CD4-positive, alpha-beta T cell (primary cell): ENCODE measurements around the gene NPPA. TPM values are rescaled to one million over a fixed set of nuclear protein-coding genes. Genes with fewer than 3 reads are reported as not detected.

Experiments used
- ATAC-seq: fragments of 200-7000 bp; cut with Tn5 transposase; one replicate; pipeline ENCODE4 v1.10.0; 2022; ENCODE audit warnings: mild to moderate bottlenecking; ENCODE audit not compliant: poor library complexity
- CTCF ChIA-PET: fragments of 350-600 bp; sonication (Branson Sonifier 250); formaldehyde crosslinking; loops from one replicate; lab custom pipeline; 2021; ENCODE audit warnings: antibody characterized with exemption, inconsistent platforms; lab: Charles Lee
- POLR2A ChIA-PET: fragments of 350-600 bp; sonication (Branson Sonifier 250); formaldehyde crosslinking; loops from one replicate; lab custom pipeline; 2021; ENCODE audit warnings: antibody characterized with exemption, inconsistent platforms; lab: Charles Lee
- DNase-seq, 14 experiments: peaks; one replicate each; pipeline ENCODE4 v3.0.0-alpha.2; 2013 to 2020; ENCODE audit warnings: mixed read lengths in 2 of 14
- H3K27ac ChIP-seq, 2 donors: one replicate each; pipeline versions ENCODE4 v1.5.1 to v1.7.0; 2013; ENCODE audit warnings: low read length in 2 of 2, low read depth in 1 of 2, mild to moderate bottlenecking in 1 of 2
- H3K27me3 ChIP-seq, 2 experiments: 1 replicate in 1 of 2; 2 replicates in 1 of 2; pipeline versions ENCODE4 v1.6.1 to v1.7.0; 2013; ENCODE audit warnings: low read length in 2 of 2, control low read depth in 1 of 2, mild to moderate bottlenecking in 1 of 2, moderate library complexity in 1 of 2; ENCODE audit not compliant: insufficient read depth in 2 of 2, control insufficient read depth in 1 of 2
- H3K36me3 ChIP-seq: one replicate; pipeline ENCODE4 v1.6.1; 2013; ENCODE audit warnings: low read length, control low read depth; ENCODE audit not compliant: insufficient read depth
- H3K4me1 ChIP-seq: one replicate; pipeline ENCODE4 v1.6.1; 2013; ENCODE audit warnings: low read length, control low read depth; ENCODE audit not compliant: insufficient read depth
- H3K4me3 ChIP-seq: one replicate; pipeline ENCODE4 v1.5.1; 2013; ENCODE audit warnings: mild to moderate bottlenecking, low read length, moderate library complexity
- H3K9me3 ChIP-seq, 2 experiments: 1 replicate in 1 of 2; 2 replicates in 1 of 2; pipeline versions ENCODE4 v1.6.1 to v1.7.0; 2013; ENCODE audit warnings: low read length in 2 of 2, mild to moderate bottlenecking in 2 of 2, control low read depth in 1 of 2, moderate library complexity in 1 of 2; ENCODE audit not compliant: control insufficient read depth in 1 of 2, insufficient read depth in 1 of 2
- H3K27ac Mint-ChIP-seq: one replicate; pipeline ENCODE4 v1.8.0; 2020; ENCODE audit warnings: mixed read lengths
- H3K27me3 Mint-ChIP-seq: one replicate; pipeline ENCODE4 v1.8.0; 2021; ENCODE audit warnings: mixed read lengths
- H3K36me3 Mint-ChIP-seq: one replicate; pipeline ENCODE4 v1.8.0; 2021; ENCODE audit warnings: low read depth, mixed read lengths
- H3K4me1 Mint-ChIP-seq: one replicate; pipeline ENCODE4 v1.8.0; 2021; ENCODE audit warnings: low read depth, mixed read lengths
- H3K4me3 Mint-ChIP-seq: one replicate; pipeline ENCODE4 v1.8.0; 2020; ENCODE audit warnings: mild to moderate bottlenecking, mixed read lengths
- H3K9me3 Mint-ChIP-seq: one replicate; pipeline ENCODE4 v1.8.0; 2020; ENCODE audit warnings: mixed read lengths
- intact Hi-C, 2 experiments: fragments of 100-400 bp; cut with DNase I in 1 of 2; cut with micrococcal nuclease in 1 of 2; formaldehyde crosslinking; loops; one replicate each; pipeline versions ENCODE4 v1.15.1 to v1.9.0; 2023 to 2025; cut with DNase I, micrococcal nuclease
- total RNA-seq, 174 experiments: library from RNA in 2 of 174; stranded (reverse) in 2 of 174; gene quantifications; one replicate each; pipeline ENCODE4 v1.2.3 and lab custom pipeline; 2021 to 2026
- TF ChIP-seq, protein P1 (sequence below): fragments of 200-600 bp; IDR thresholded peaks from one replicate; pipeline ENCODE4 v1.8.0; 2022; ENCODE audit warnings: antibody characterized with exemption, mild to moderate bottlenecking

NPPA gene
- total RNA-seq, 2 experiments from 2014 or later: not detected

- Mint-ChIP-seq H3K27ac (no peak overlapping the region), H3K27me3 (peaks cover 7% of the 10 kb centered on the region), H3K4me3 (no peak overlapping the region), H3K4me1 (no peaks in the 10 kb centered on the region), H3K9me3 (no peaks in the 10 kb centered on the region), H3K36me3 (no peaks in the 10 kb centered on the region)
- no peak for DNase-seq
- ATAC-seq: no peak
- intact Hi-C loops: no loop called here
- POLR2A ChIA-PET: interaction anchor here (0.8 kb wide), 1 partner anchor 20 kb away, joined by 4 read pairs; no protein-coding TSS in a partner anchor
- CTCF ChIA-PET: interaction anchor here (0.9 kb wide), 1 partner anchor 20 kb away, joined by 4 read pairs; no protein-coding TSS in a partner anchor
- no peak overlapping the region for H3K4me3 ChIP-seq
- no peaks in the 10 kb centered on the region for H3K9me3 ChIP-seq
- H3K27me3 ChIP-seq: no peaks in the 10 kb centered on the region
- no peaks in the 10 kb centered on the region for H3K36me3 ChIP-seq
- TF ChIP-seq, protein P1, sequence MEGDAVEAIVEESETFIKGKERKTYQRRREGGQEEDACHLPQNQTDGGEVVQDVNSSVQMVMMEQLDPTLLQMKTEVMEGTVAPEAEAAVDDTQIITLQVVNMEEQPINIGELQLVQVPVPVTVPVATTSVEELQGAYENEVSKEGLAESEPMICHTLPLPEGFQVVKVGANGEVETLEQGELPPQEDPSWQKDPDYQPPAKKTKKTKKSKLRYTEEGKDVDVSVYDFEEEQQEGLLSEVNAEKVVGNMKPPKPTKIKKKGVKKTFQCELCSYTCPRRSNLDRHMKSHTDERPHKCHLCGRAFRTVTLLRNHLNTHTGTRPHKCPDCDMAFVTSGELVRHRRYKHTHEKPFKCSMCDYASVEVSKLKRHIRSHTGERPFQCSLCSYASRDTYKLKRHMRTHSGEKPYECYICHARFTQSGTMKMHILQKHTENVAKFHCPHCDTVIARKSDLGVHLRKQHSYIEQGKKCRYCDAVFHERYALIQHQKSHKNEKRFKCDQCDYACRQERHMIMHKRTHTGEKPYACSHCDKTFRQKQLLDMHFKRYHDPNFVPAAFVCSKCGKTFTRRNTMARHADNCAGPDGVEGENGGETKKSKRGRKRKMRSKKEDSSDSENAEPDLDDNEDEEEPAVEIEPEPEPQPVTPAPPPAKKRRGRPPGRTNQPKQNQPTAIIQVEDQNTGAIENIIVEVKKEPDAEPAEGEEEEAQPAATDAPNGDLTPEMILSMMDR: no peak
- H3K27ac ChIP-seq: no peak overlapping the region
- no peaks in the 10 kb centered on the region for H3K4me1 ChIP-seq
These were observed 40.1 kb upstream of the NPPA start for GRCh38 chr1:11887666-11888007.

DNA sequence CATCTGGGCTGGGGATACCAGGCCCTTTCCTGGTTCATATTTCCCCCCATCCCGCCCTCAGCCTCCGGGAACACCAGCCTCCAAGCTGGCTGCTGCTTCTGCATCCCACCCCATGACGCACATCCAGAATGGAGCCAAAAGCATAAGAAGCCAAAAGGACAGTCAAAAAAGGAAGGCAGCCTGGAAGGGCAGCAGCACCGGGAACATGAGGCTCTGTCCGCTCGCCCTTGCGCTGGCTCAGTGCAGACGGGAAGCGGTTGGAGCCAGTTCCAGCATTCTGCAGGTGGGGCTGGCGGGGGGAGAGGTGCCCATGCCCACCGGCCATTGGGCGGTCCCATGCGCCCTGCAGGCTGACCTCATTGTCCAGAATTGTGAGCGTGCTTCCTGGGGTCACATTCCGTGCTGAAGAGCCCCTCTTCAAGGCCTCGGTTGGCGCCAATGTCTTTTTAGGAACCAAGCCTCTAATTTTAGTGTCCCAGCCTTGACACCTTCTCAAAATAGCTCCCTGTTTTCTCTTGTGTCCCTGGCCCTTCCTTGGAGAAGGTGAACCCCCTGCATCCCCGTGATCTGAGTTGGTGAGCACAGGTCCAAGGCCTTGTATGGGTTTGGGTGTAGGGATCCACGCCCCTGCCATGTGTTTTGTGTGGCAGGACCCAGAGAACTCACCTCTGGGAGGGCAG is 39.5 kb upstream of the NPPA start:
- no peaks in the 10 kb centered on the region for H3K9me3 Mint-ChIP-seq

DNA sequence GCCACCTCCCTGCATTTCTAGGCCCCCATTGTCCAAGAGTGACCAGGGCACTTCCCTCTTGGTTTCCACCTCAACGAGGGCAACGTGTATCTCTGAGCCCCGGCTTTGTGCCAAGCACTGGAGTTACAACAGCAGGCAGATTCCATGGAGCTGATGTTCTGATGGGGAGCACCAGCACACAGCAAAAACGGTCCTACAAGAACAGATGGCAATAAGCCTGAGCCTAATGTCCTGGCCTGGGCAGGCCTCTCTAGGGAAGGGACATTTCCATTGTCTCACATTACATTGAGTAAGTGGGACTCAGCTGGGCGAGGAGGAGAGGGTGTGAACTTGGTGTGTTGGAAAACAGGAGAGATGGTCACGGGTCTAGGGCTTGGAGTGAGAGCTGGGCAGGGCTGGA is 38.3 kb upstream of the NPPA start:
- Mint-ChIP-seq H3K9me3 (no peaks in the 10 kb centered on the region), H3K36me3 (no peaks in the 10 kb centered on the region), H3K27ac (no peak overlapping the region), H3K4me1 (no peaks in the 10 kb centered on the region), H3K4me3 (no peak overlapping the region), H3K27me3 (peaks cover 5% of the 10 kb centered on the region)
- no peak for ATAC-seq
- POLR2A ChIA-PET: no interaction called here
- Histone ChIP-seq H3K4me1 (no peaks in the 10 kb centered on the region), H3K27ac (no peak overlapping the region), H3K36me3 (no peaks in the 10 kb centered on the region), H3K4me3 (no peak overlapping the region), H3K9me3 (peaks cover 0 to 7% of the 10 kb centered on the region in 2 experiments), H3K27me3 (no peaks in the 10 kb centered on the region)
- TF ChIP-seq, protein P1: no peak
- DNase-seq: no peak
- CTCF ChIA-PET: no interaction called here
- intact Hi-C loops: no loop called here

More for the DNA sequence above, 39.5 kb upstream of the NPPA start:
- TF ChIP-seq, protein P1: no peak
- H3K9me3 ChIP-seq: peaks cover 0 to under 1% of the 10 kb centered on the region in 2 experiments
- no peak for DNase-seq
- Mint-ChIP-seq H3K27ac (no peak overlapping the region), H3K4me3 (no peak overlapping the region), H3K36me3 (no peaks in the 10 kb centered on the region), H3K4me1 (no peaks in the 10 kb centered on the region), H3K27me3 (peaks cover 7% of the 10 kb centered on the region)
- POLR2A ChIA-PET: interaction anchor here (0.6 to 0.8 kb wide), 2 partner anchors 21 to 517 kb away, joined by 3 to 4 read pairs; no protein-coding TSS in a partner anchor
- intact Hi-C loops: no loop called here
- H3K36me3 ChIP-seq: no peaks in the 10 kb centered on the region
- H3K4me1 ChIP-seq: no peaks in the 10 kb centered on the region
- no peaks in the 10 kb centered on the region for H3K27me3 ChIP-seq
- no peak for ATAC-seq
- no peak overlapping the region for H3K27ac ChIP-seq
- CTCF ChIA-PET: interaction anchor here (0.9 kb wide), 1 partner anchor 21 kb away, joined by 4 read pairs; no protein-coding TSS in a partner anchor
- no peak overlapping the region for H3K4me3 ChIP-seq
